Measurements from ENCODE around the gene GSDME. TPM values are rescaled to one million over a fixed set of nuclear protein-coding genes. Genes with fewer than 3 reads are reported as not detected.

GSDME gene
- total RNA-seq, 1 donor from 2014 or later = 23.6 TPM

- Mint-ChIP-seq H3K27ac (ENCODE audit: unreplicated experiment) (no peak overlapping the region), H3K27me3 (ENCODE audit: low read depth) (no peaks in the 10 kb centered on the region), H3K4me3 (ENCODE audit: unreplicated experiment) (no peak overlapping the region), H3K36me3 (ENCODE audit: low read depth) (peaks cover 5% of the 10 kb centered on the region), H3K4me1 (ENCODE audit: low read depth) (peaks cover 19% of the 10 kb centered on the region), H3K9me3 (ENCODE audit: low read depth) (no peaks in the 10 kb centered on the region)
- DNase-seq (ENCODE audit: low spot score) = no peak
- TF ChIP-seq CTCF (IDR thresholded peaks at IDR 0.05) = no peak
These were observed 38.2 kb downstream of the GSDME start for GRCh38 chr7:24718977-24719491.

- no peaks in the 10 kb centered on the region for H3K9me3 Mint-ChIP-seq (ENCODE audit: low read depth)
- H3K36me3 Mint-ChIP-seq (ENCODE audit: low read depth) = peaks cover 5% of the 10 kb centered on the region
- H3K4me1 Mint-ChIP-seq (ENCODE audit: low read depth) = peaks cover 19% of the 10 kb centered on the region
- no peak overlapping the region for H3K4me3 Mint-ChIP-seq (ENCODE audit: unreplicated experiment)
- H3K27me3 Mint-ChIP-seq (ENCODE audit: low read depth) = no peaks in the 10 kb centered on the region
- no peak for TF ChIP-seq CTCF (IDR thresholded peaks at IDR 0.05)
- H3K27ac Mint-ChIP-seq (ENCODE audit: unreplicated experiment) = no peak overlapping the region
- no peak for DNase-seq (ENCODE audit: low spot score)
These were observed 38.8 kb downstream of the GSDME start for GRCh38 chr7:24718431-24718831.

GRCh38 chr7:24717694-24718320 lies 39.5 kb downstream of the GSDME start:
- Mint-ChIP-seq H3K27ac (ENCODE audit: unreplicated experiment) (no peak overlapping the region), H3K4me1 (ENCODE audit: low read depth) (peaks cover 17% of the 10 kb centered on the region), H3K27me3 (ENCODE audit: low read depth) (no peaks in the 10 kb centered on the region), H3K36me3 (ENCODE audit: low read depth) (peaks cover 5% of the 10 kb centered on the region), H3K9me3 (ENCODE audit: low read depth) (no peaks in the 10 kb centered on the region), H3K4me3 (ENCODE audit: unreplicated experiment) (no peak overlapping the region)
- no peak for TF ChIP-seq CTCF (IDR thresholded peaks at IDR 0.05)
- DNase-seq (ENCODE audit: low spot score) = no peak

GRCh38 chr7:24717247-24717622 lies 40.0 kb downstream of the GSDME start:
- Mint-ChIP-seq H3K4me3 (ENCODE audit: unreplicated experiment) (no peak overlapping the region), H3K27ac (ENCODE audit: unreplicated experiment) (no peak overlapping the region), H3K27me3 (ENCODE audit: low read depth) (no peaks in the 10 kb centered on the region), H3K4me1 (ENCODE audit: low read depth) (peaks cover 17% of the 10 kb centered on the region), H3K36me3 (ENCODE audit: low read depth) (peaks cover 5% of the 10 kb centered on the region), H3K9me3 (ENCODE audit: low read depth) (no peaks in the 10 kb centered on the region)
- DNase-seq (ENCODE audit: low spot score) = no peak
- no peak for TF ChIP-seq CTCF (IDR thresholded peaks at IDR 0.05)

GRCh38 chr7:24716480-24717246 lies 40.6 kb downstream of the GSDME start:
- peaks cover 5% of the 10 kb centered on the region for H3K36me3 Mint-ChIP-seq (ENCODE audit: low read depth)
- H3K27ac Mint-ChIP-seq (ENCODE audit: unreplicated experiment) = no peak overlapping the region
- no peak for DNase-seq (ENCODE audit: low spot score)
- H3K9me3 Mint-ChIP-seq (ENCODE audit: low read depth) = no peaks in the 10 kb centered on the region
- peaks cover 14% of the 10 kb centered on the region for H3K4me1 Mint-ChIP-seq (ENCODE audit: low read depth)
- H3K27me3 Mint-ChIP-seq (ENCODE audit: low read depth) = no peaks in the 10 kb centered on the region
- TF ChIP-seq CTCF (IDR thresholded peaks at IDR 0.05) = no peak
- H3K4me3 Mint-ChIP-seq (ENCODE audit: unreplicated experiment) = no peak overlapping the region
